Measurements from ENCODE around the gene APC. TPM values are rescaled to one million over a fixed set of nuclear protein-coding genes. Genes with fewer than 3 reads are reported as not detected.

Gene APC
- total and polyA plus RNA-seq, 2 of the 13 experiments (the other 11 are each of a cell fraction or from before 2014, with no cell fraction given) = 6.1 to 19.0 TPM

DNA sequence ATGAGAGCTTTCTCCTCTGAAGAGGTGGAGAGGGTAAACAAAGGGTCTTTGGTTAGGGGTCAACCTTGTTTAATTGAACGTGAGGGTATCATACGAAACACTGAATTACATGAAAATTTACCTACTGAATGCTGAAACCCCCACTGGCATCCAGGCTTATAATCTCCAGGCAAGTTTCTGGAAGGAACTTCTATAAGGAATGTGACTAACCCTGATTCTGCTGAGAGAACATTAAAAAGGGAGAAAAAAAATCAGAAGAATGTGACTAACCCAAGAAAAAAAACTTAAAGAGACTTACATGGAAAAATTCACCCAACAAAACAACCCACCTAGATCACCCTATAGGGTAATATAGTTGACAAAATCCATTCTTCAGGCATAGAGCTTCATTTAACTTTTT lies 55.5 kb downstream of the APC start (continued):
- TF ChIP-seq ZNF225 (CRISPR knock-in tag; IDR thresholded peaks at IDR 0.05) = no peak
- TF ChIP-seq, protein P1, sequence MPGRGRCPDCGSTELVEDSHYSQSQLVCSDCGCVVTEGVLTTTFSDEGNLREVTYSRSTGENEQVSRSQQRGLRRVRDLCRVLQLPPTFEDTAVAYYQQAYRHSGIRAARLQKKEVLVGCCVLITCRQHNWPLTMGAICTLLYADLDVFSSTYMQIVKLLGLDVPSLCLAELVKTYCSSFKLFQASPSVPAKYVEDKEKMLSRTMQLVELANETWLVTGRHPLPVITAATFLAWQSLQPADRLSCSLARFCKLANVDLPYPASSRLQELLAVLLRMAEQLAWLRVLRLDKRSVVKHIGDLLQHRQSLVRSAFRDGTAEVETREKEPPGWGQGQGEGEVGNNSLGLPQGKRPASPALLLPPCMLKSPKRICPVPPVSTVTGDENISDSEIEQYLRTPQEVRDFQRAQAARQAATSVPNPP (CRISPR knock-in tag; IDR thresholded peaks at IDR 0.05) = no peak
- no peak for TF ChIP-seq ZMYM4 (CRISPR knock-in tag; IDR thresholded peaks at IDR 0.05)
- TF ChIP-seq ZNF780A (CRISPR knock-in tag; IDR thresholded peaks at IDR 0.05) = no peak
- no peak for TF ChIP-seq NAIF1 (CRISPR knock-in tag; IDR thresholded peaks at IDR 0.05; ENCODE audit: borderline replicate concordance)

DNA sequence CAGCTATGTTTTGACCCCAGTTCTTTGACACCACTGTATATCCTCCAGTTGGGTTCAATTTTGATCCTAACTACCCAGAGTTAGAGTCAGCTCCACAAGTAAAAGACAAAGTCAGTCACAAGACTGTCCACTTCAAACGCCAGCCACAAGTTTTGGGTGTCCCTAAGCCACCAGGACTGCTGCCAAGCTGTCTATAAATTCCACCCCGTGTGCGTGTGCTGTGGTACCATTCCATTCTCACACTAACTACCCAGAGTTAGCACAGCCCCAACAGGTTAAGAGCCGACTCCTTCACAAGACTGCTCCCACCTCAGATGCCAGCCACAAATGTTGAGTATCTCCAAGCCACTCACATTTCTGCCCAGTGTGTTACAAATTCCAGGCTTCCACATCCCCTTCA lies 56.7 kb downstream of the APC start:
- BruUV-seq (replicated peaks) = no TSS peak
- TF ChIP-seq, protein P2, sequence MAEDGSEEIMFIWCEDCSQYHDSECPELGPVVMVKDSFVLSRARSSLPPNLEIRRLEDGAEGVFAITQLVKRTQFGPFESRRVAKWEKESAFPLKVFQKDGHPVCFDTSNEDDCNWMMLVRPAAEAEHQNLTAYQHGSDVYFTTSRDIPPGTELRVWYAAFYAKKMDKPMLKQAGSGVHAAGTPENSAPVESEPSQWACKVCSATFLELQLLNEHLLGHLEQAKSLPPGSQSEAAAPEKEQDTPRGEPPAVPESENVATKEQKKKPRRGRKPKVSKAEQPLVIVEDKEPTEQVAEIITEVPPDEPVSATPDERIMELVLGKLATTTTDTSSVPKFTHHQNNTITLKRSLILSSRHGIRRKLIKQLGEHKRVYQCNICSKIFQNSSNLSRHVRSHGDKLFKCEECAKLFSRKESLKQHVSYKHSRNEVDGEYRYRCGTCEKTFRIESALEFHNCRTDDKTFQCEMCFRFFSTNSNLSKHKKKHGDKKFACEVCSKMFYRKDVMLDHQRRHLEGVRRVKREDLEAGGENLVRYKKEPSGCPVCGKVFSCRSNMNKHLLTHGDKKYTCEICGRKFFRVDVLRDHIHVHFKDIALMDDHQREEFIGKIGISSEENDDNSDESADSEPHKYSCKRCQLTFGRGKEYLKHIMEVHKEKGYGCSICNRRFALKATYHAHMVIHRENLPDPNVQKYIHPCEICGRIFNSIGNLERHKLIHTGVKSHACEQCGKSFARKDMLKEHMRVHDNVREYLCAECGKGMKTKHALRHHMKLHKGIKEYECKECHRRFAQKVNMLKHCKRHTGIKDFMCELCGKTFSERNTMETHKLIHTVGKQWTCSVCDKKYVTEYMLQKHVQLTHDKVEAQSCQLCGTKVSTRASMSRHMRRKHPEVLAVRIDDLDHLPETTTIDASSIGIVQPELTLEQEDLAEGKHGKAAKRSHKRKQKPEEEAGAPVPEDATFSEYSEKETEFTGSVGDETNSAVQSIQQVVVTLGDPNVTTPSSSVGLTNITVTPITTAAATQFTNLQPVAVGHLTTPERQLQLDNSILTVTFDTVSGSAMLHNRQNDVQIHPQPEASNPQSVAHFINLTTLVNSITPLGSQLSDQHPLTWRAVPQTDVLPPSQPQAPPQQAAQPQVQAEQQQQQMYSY (CRISPR knock-in tag; IDR thresholded peaks at IDR 0.05) = no peak
- TF ChIP-seq MAFG (CRISPR knock-in tag; IDR thresholded peaks at IDR 0.05) (no peak), ZNF749 (CRISPR knock-in tag; IDR thresholded peaks at IDR 0.05; ENCODE audit: borderline replicate concordance) (no peak), CHD2 (IDR thresholded peaks at IDR 0.05; ENCODE audit: low read depth, low read length) (no peak), MATR3 (CRISPR knock-in tag; IDR thresholded peaks at IDR 0.05) (no peak), EEA1 (CRISPR knock-in tag; IDR thresholded peaks at IDR 0.05; ENCODE audit: borderline replicate concordance) (no peak), KMT2B (CRISPR knock-in tag; IDR thresholded peaks at IDR 0.05) (no peak), ARNT2 (CRISPR knock-in tag; IDR thresholded peaks at IDR 0.05; ENCODE audit: low read depth) (no peak)
- TF ChIP-seq, protein P3, sequence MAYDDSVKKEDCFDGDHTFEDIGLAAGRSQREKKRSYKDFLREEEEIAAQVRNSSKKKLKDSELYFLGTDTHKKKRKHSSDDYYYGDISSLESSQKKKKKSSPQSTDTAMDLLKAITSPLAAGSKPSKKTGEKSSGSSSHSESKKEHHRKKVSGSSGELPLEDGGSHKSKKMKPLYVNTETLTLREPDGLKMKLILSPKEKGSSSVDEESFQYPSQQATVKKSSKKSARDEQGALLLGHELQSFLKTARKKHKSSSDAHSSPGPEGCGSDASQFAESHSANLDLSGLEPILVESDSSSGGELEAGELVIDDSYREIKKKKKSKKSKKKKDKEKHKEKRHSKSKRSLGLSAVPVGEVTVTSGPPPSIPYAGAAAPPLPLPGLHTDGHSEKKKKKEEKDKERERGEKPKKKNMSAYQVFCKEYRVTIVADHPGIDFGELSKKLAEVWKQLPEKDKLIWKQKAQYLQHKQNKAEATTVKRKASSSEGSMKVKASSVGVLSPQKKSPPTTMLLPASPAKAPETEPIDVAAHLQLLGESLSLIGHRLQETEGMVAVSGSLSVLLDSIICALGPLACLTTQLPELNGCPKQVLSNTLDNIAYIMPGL (CRISPR knock-in tag; IDR thresholded peaks at IDR 0.05; ENCODE audit: borderline replicate concordance in 1 of 2, low read depth in 1 of 2) = no peak

More for the DNA sequence above, 56.7 kb downstream of the APC start:
- Histone ChIP-seq H3K4me2 (ENCODE audit: low read depth, low read length) (no peak overlapping the region), H3K9me3 (ENCODE audit: low read length) (no peaks in the 10 kb centered on the region), H2AFZ (ENCODE audit: low read length) (no peak overlapping the region), H3K36me3 (replicated peaks in 1 of 2; ENCODE audit: control insufficient read depth in 1 of 2, insufficient read depth in 2 of 2, low read length in 2 of 2) (peaks cover 8 to 15% of the 10 kb centered on the region in 2 experiments; a peak in 4 of 5 replicates), H3K79me2 (ENCODE audit: insufficient read depth, low read length) (no peaks in the 10 kb centered on the region), H3K27me3 (ENCODE audit: control insufficient read depth in 1 of 2, insufficient read depth in 2 of 2, low read length in 2 of 2) (no peaks in the 10 kb centered on the region), H3K9ac (ENCODE audit: insufficient read depth, low read depth, low read length) (no peak overlapping the region), H3K4me3 (replicated peaks in 1 of 3; ENCODE audit: insufficient read depth in 1 of 3, low read depth in 2 of 3, low read length in 3 of 3) (no peak overlapping the region), H3K27ac (ENCODE audit: extremely low read length, insufficient read depth, low read length) (no peak overlapping the region), H3K4me1 (ENCODE audit: insufficient read depth, low read length) (peaks cover 21% of the 10 kb centered on the region), H4K20me1 (ENCODE audit: insufficient read depth, low read length) (no peaks in the 10 kb centered on the region)
- ChIA-PET CTCF (ENCODE audit: low intra/inter-chr PET ratio, low total read pairs) (no interaction called here), POLR2A (no interaction called here)
- DNase-seq (ENCODE audit: low spot score) (no peak), FAIRE-seq (no peak), ATAC-seq (no peak)
- intact Hi-C loops (cut with micrococcal nuclease; ENCODE audit: unreplicated experiment) = no loop called here
- WGBS (ENCODE audit: low lambda C conversion rate) = 93% methylated on average over 3 of the region's 4 CpGs
- in situ Hi-C loops (cut with HindIII; ENCODE audit: extremely low pct_ligation_motif_present, low pct_unique_long_range_greater_than_20kb) = no loop called here
